Heart right ventricle (tissue), 16 donors: ENCODE results near the gene KAT6B. TPM values are rescaled to one million over a fixed set of nuclear protein-coding genes. Genes with fewer than 3 reads are reported as not detected.
"Not testable (repeated sequence)": the region's sequence is repeated elsewhere in the genome, so short reads cannot be mapped to it uniquely, and the experiment has no call there.

Experiments used
- ATAC-seq, 8 donors: fragments of 200-7000 bp; cut with Tn5 transposase; one replicate each; pipeline ENCODE4 v1.9.1; 2020; ENCODE audit warnings: mild to moderate bottlenecking in 8 of 8, moderate library complexity in 8 of 8, moderate number of reproducible peaks in 1 of 8
- DNase-seq, 2 donors: peaks; one replicate each; pipeline ENCODE4 v3.0.0-alpha.2; 2020
- H3K27ac ChIP-seq, 10 donors: fragments of 200-600 bp; sonication (generic) in 2 of 10; one replicate each; pipeline versions ENCODE4 v1.5.0 to v1.8.0; 2020 to 2022; ENCODE audit warnings: mild to moderate bottlenecking in 3 of 10
- H3K27me3 ChIP-seq, 7 donors: fragments of 200-600 bp; one replicate each; pipeline ENCODE4 v1.8.0; 2021 to 2022; ENCODE audit warnings: mild to moderate bottlenecking in 2 of 7
- H3K36me3 ChIP-seq, 9 donors: fragments of 200-600 bp; sonication (generic) in 1 of 9; one replicate each; pipeline versions ENCODE4 v1.5.0 to v1.8.0; 2020 to 2022; ENCODE audit warnings: mild to moderate bottlenecking in 2 of 9
- H3K4me1 ChIP-seq, 9 donors: fragments of 200-600 bp; sonication (generic) in 1 of 9; one replicate each; pipeline versions ENCODE4 v1.5.0 to v1.8.0; 2020 to 2022; ENCODE audit warnings: mild to moderate bottlenecking in 4 of 9
- H3K4me3 ChIP-seq, 10 donors: fragments of 200-600 bp; sonication (generic) in 2 of 10; one replicate each; pipeline versions ENCODE4 v1.5.0 to v1.8.0; 2020 to 2022; ENCODE audit warnings: mild to moderate bottlenecking in 7 of 10, moderate library complexity in 2 of 10
- H3K9me3 ChIP-seq, 11 donors: fragments of 200-600 bp in 10 of 11; sonication (generic) in 2 of 11; one replicate each; pipeline versions ENCODE4 v1.5.0 to v1.8.0; 2013 to 2022; ENCODE audit warnings: mild to moderate bottlenecking in 2 of 11, control low read depth in 1 of 11, moderate library complexity in 1 of 11
- CTCF ChIP-seq, 9 donors: fragments of 200-600 bp; sonication (generic) in 2 of 9; IDR thresholded peaks; one replicate each; pipeline versions ENCODE4 v1.5.0 to v1.8.0; 2021 to 2022; ENCODE audit warnings: antibody characterized with exemption in 9 of 9, mild to moderate bottlenecking in 5 of 9, moderate library complexity in 1 of 9
- WGBS, 2 donors: extraction: QIAGEN DNeasy Blood & Tissue Kit; methylation state at CpG; one replicate each; pipeline ENCODE4 v1.1.7; 2013; ENCODE audit warnings: inconsistent platforms in 1 of 2; 5-methylcytosine and 5-hydroxymethylcytosine counted together
- intact Hi-C, 10 donors: fragments of 100-400 bp; cut with DNase I; formaldehyde crosslinking; loops; one replicate each; pipeline versions ENCODE4 v1.11.1 to v1.14.2; 2022
- polyA plus RNA-seq, 2 donors: library from polyadenylated mRNA; stranded (reverse); fragments of 200-250 nt; gene quantifications; one replicate each; pipeline ENCODE4 v1.2.3, GENCODE V29; 2013
- total RNA-seq, 10 donors: library from RNA; stranded (reverse); fragmentation: NEBNext Ultra II Directional in 3 of 10; extraction: Animal tissue kit (Norgen Biotek cat#: 25700) in 3 of 10; gene quantifications; one replicate each; pipeline versions ENCODE4 v1.2.1 to v1.2.4, GENCODE V29; 2021 to 2023
- donor health status: Arrhythmogenic right ventricular cardiomyopathy.
- donor health status: ischemic (EF 13 %, LVEDD 7.1; RV severe dilation, severe dysfunction).
- donor health status: healthy with polysubstance abuse.
- donor health status: DM: no; HTN: yes; CAD: no.
- donor health status: DM: no; HTN: no; CAD: no.
- donor health status: ischemic (EF 25% LVEDD 6.9; RV normal size, moderate dysfunction).
- donor health status: ischemic (EF 25% LVEDD 5.7; RV mildly dilated, moderate dysfunction).
- donor health status: healthy.
- donor health status: DM: yes; HTN: yes; CAD: no.
- donor health status: Ischemic cardiomyopathy.
- donor health status: ischemic (EF 35%, LVEDD 5.7; RV mildly dilated, moderate dysfunction).
- donor health status: nonischemic (EF 11% LVEDD 7.7; RV severe dilation, severe dysfunction).
- donor health status: DM: yes; HTN: yes; CAD: no.
- donor health status: PGD.
- donor health status: ischemic (EF 29% LVEDD 5.4; RV normal size, mild dysfunction).
- donor health status: nonischemic (EF 23%, LVEDD 6.1; RV moderate dilation, normal function).

The KAT6B gene
- total and polyA plus RNA-seq, 12 donors: 3.4 to 58.4 (median 46.5) TPM

- TF ChIP-seq CTCF (IDR thresholded peaks at IDR 0.05): no peak
- WGBS, 2 donors: 71 to 76% methylated on average over 1 of the region's 1 CpG
- H3K4me3 ChIP-seq: no peak overlapping the region
- H3K27me3 ChIP-seq: no peaks in the 10 kb centered on the region
- H3K36me3 ChIP-seq: no peaks in the 10 kb centered on the region
- DNase-seq (no peak), ATAC-seq (no peak)
- H3K4me1 ChIP-seq: peaks cover 0 to 41% (median 19%) of the 10 kb centered on the region in 9 donors
- no peaks in the 10 kb centered on the region for H3K9me3 ChIP-seq
- intact Hi-C loops: no loop called here
- no peak overlapping the region for H3K27ac ChIP-seq
Observed at GRCh38 chr10:74875966-74876365, 49.6 kb downstream of the KAT6B start.

- 86 to 89% methylated on average over 5 of the region's 5 CpGs for WGBS, 2 donors
- H3K36me3 ChIP-seq, H3K27me3 ChIP-seq, H3K27ac ChIP-seq, ATAC-seq, H3K4me3 ChIP-seq, intact Hi-C loops, H3K9me3 ChIP-seq, DNase-seq: not testable (repeated sequence)
- H3K4me1 ChIP-seq: peaks cover 0 to 41% (median 19%) of the 10 kb centered on the region in 9 donors
Observed at GRCh38 chr10:74877054-74877453, 50.7 kb downstream of the KAT6B start.

GRCh38 chr10:74877898-74878297 lies 51.5 kb downstream of the KAT6B start:
- Histone ChIP-seq H3K4me1 (peaks cover 0 to 46% (median 24%) of the 10 kb centered on the region in 9 donors), H3K36me3 (no peaks in the 10 kb centered on the region), H3K9me3 (no peaks in the 10 kb centered on the region), H3K27me3 (no peaks in the 10 kb centered on the region), H3K4me3 (no peak overlapping the region), H3K27ac (no peak overlapping the region)
- TF ChIP-seq CTCF (IDR thresholded peaks at IDR 0.05): no peak
- DNase-seq: no peak
- intact Hi-C loops: no loop called here
- ATAC-seq: no peak

GRCh38 chr10:74880041-74880440 lies 53.6 kb downstream of the KAT6B start:
- Histone ChIP-seq H3K36me3 (no peaks in the 10 kb centered on the region), H3K4me3 (no peak overlapping the region), H3K27ac (no peak overlapping the region), H3K9me3 (no peaks in the 10 kb centered on the region), H3K27me3 (no peaks in the 10 kb centered on the region), H3K4me1 (peaks cover 0 to 58% (median 33%) of the 10 kb centered on the region in 9 donors)
- no peak for DNase-seq
- intact Hi-C loops: loop anchor here in 1 of 10 donors (10.0 kb wide), 1 partner anchor 125 kb away; no protein-coding TSS in a partner anchor
- 98% methylated on average over 3 of the region's 3 CpGs for WGBS, 2 donors
- TF ChIP-seq CTCF (IDR thresholded peaks at IDR 0.05): no peak
- ATAC-seq: no peak

GRCh38 chr10:74881253-74881884 lies 55.0 kb downstream of the KAT6B start:
- TF ChIP-seq CTCF (IDR thresholded peaks at IDR 0.05): no peak
- Histone ChIP-seq H3K9me3 (no peaks in the 10 kb centered on the region), H3K4me1 (peaks cover 0 to 45% (median 29%) of the 10 kb centered on the region in 9 donors), H3K27ac (no peak overlapping the region), H3K36me3 (no peaks in the 10 kb centered on the region), H3K27me3 (no peaks in the 10 kb centered on the region), H3K4me3 (no peak overlapping the region)
- intact Hi-C loops: loop anchor here in 1 of 10 donors (10.0 kb wide), 1 partner anchor 127 kb away; no protein-coding TSS in a partner anchor
- DNase-seq (no peak), ATAC-seq (no peak)
- 94% methylated on average over 7 of the region's 7 CpGs for WGBS, 2 donors
